K562 (cell line): Measurements from ENCODE around the gene SPINT1. TPM values are rescaled to one million over a fixed set of nuclear protein-coding genes. Genes with fewer than 3 reads are reported as not detected.

ENCODE experiments used
- ATAC-seq: fragments of 200-7000 bp; cut with Tn5 transposase; 3 replicates; pipeline ENCODE4 v1.9.1; 2020; ENCODE audit warnings: moderate library complexity
- BruUV-seq: library from RNA; stranded (reverse); fragments of 400-500 nt; replicated peaks from 2 replicates; lab custom pipeline; 2021; lab: Mats Ljungman, UMichigan
- CTCF ChIA-PET: fragments of 300-600 bp; formaldehyde crosslinking; extraction: SDS; loops from one replicate; lab custom pipeline; 2021; ENCODE audit warnings: low intra/inter-chr PET ratio; lab: Yijun Ruan, JAX
- POLR2A ChIA-PET: fragments of 300-600, 350-650 bp; sonication (Branson Sonifier 250); formaldehyde crosslinking; extraction: SDS; loops from one replicate; lab custom pipeline; 2021; ENCODE audit warnings: antibody characterized with exemption, inconsistent platforms; lab: Yijun Ruan, JAX
- DNase-seq, 4 experiments: peaks; one replicate each; pipeline versions ENCODE4 v3.0.0 to v3.0.0-alpha.2; 2011 to 2018; ENCODE audit warnings: low spot score in 3 of 4, mixed read lengths in 3 of 4; ENCODE audit errors: extremely low read depth in 1 of 4
- FAIRE-seq: peaks from 2 replicates; lab custom pipeline; 2011; peaks lifted over from hg19 to GRCh38; lab: Jason Lieb, UNC
- H2AFZ ChIP-seq: 2 replicates; pipeline ENCODE4 v1.6.0; 2011; ENCODE audit warnings: low read depth, low read length, control low read depth, inconsistent platforms
- H3K27ac ChIP-seq: fragments of 200-600 bp; 3 replicates; pipeline ENCODE4 v1.8.0; 2011; ENCODE audit warnings: low read depth, mild to moderate bottlenecking, control low read depth, inconsistent platforms, low read length, moderate library complexity, mixed read lengths; ENCODE audit errors: extremely low read depth
- H3K27me3 ChIP-seq, 2 experiments: fragments of 300-600 bp in 1 of 2; 2 replicates in 1 of 2; 3 replicates in 1 of 2; pipeline versions ENCODE4 v1.6.0 to v1.8.0; 2011; ENCODE audit warnings: inconsistent platforms in 2 of 2, low read length in 2 of 2, mild to moderate bottlenecking in 1 of 2, mixed read lengths in 1 of 2, moderate library complexity in 1 of 2; ENCODE audit not compliant: control insufficient read depth in 2 of 2, insufficient read depth in 2 of 2
- H3K36me3 ChIP-seq: fragments of 300-600 bp; 3 replicates; pipeline ENCODE4 v1.8.0; 2011; ENCODE audit warnings: mild to moderate bottlenecking, low read length, inconsistent platforms; ENCODE audit not compliant: control insufficient read depth, insufficient read depth
- H3K4me1 ChIP-seq, 2 experiments: fragments of 200-600 bp in 1 of 2; replicated peaks in 1 of 2; 2 replicates in 1 of 2; 3 replicates in 1 of 2; pipeline versions ENCODE4 v1.5.1 to v1.8.0; 2011; ENCODE audit warnings: inconsistent platforms in 2 of 2, low read length in 2 of 2, mild to moderate bottlenecking in 1 of 2, mixed read lengths in 1 of 2, moderate library complexity in 1 of 2; ENCODE audit not compliant: control insufficient read depth in 2 of 2, insufficient read depth in 2 of 2
- H3K4me2 ChIP-seq: 2 replicates; pipeline ENCODE4 v1.6.1; 2011; ENCODE audit warnings: low read length, control low read depth, inconsistent platforms, mixed read lengths; ENCODE audit not compliant: insufficient read depth
- H3K4me3 ChIP-seq: fragments of 200-600 bp; sonication (generic), shearing (Covaris generic); 2 replicates; pipeline ENCODE4 v1.5.1; 2016; ENCODE audit warnings: control low read depth, inconsistent platforms
- H3K79me2 ChIP-seq: fragments of 200-600 bp; 3 replicates; pipeline ENCODE4 v1.8.0; 2011; ENCODE audit warnings: low read length, inconsistent platforms; ENCODE audit not compliant: control insufficient read depth, insufficient read depth
- H3K9ac ChIP-seq, 2 experiments: 2 replicates each; pipeline versions ENCODE4 v1.6.0 to v1.6.1; 2011; ENCODE audit warnings: low read depth in 2 of 2, low read length in 2 of 2, control low read depth in 1 of 2, inconsistent platforms in 1 of 2, mild to moderate bottlenecking in 1 of 2, mixed read lengths in 1 of 2; ENCODE audit not compliant: insufficient read depth in 1 of 2
- H3K9me1 ChIP-seq: one replicate; pipeline ENCODE4 v1.6.0; 2011; ENCODE audit warnings: inconsistent platforms, mild to moderate bottlenecking, low read length, moderate library complexity; ENCODE audit not compliant: control insufficient read depth, insufficient read depth
- H3K9me3 ChIP-seq: replicated peaks from 2 replicates; pipeline ENCODE4 v1.5.1; 2011; ENCODE audit warnings: low read depth, low read length, inconsistent platforms; ENCODE audit not compliant: control insufficient read depth, insufficient read depth
- H4K20me1 ChIP-seq: replicated peaks from 2 replicates; pipeline ENCODE4 v1.6.1; 2011; ENCODE audit warnings: low read length, inconsistent platforms, mixed read lengths; ENCODE audit not compliant: control insufficient read depth, insufficient read depth
- ESRRA ChIP-seq: fragments of 450-650 bp; IDR thresholded peaks from 2 replicates; pipeline ENCODE4 v1.6.1; 2014; ENCODE audit warnings: low read depth, mild to moderate bottlenecking, moderate library complexity, borderline replicate concordance
- ZFP1 ChIP-seq: fragments of 450-650 bp; formaldehyde crosslinking; IDR thresholded peaks from 2 replicates; pipeline ENCODE4 v1.4.0; 2020; ENCODE audit warnings: mild to moderate bottlenecking, mixed read lengths
- ZNF263 ChIP-seq: sonication (generic); formaldehyde crosslinking; IDR thresholded peaks from 2 replicates; pipeline ENCODE4 v1.8.0; 2022; ENCODE audit warnings: mild to moderate bottlenecking, missing genetic modification reagents, borderline replicate concordance
- WGBS: fragments of 100-300 bp; shearing (Covaris generic); methylation state at CpG from one replicate; pipeline ENCODE4 v1.1.6; 2016; ENCODE audit warnings: low coverage, mixed read lengths; ENCODE audit not compliant: insufficient coverage; ENCODE audit errors: missing lambda C conversion rate; 5-methylcytosine and 5-hydroxymethylcytosine counted together
- in situ Hi-C: fragments of 300-500 bp; cut with MboI; formaldehyde crosslinking; loops from 4 replicates; pipeline ENCODE4 v1.15.0; 2018; ENCODE audit warnings: inconsistent platforms, mixed read lengths
- intact Hi-C: fragments of 100-400 bp; cut with micrococcal nuclease; formaldehyde crosslinking; loops from 2 replicates; pipeline ENCODE4 v1.14.2; 2022
- polyA plus RNA-seq, 8 experiments: library from polyadenylated mRNA; depleted of rRNA in 4 of 8; stranded (reverse) in 5 of 8; unstranded in 3 of 8; fragments of >200 nt; fragmentation: Nextera tagmentation in 2 of 8; fragmentation: Illumina TruSeq in 1 of 8; extraction: Ambion mirVana in 2 of 8; extraction: Trizol in 1 of 8; gene quantifications; 2 replicates each; pipeline versions ENCODE4 v1.2.1 to v1.2.3, GENCODE V29; 2011 to 2014; ENCODE audit warnings: inconsistent platforms in 1 of 8, missing spikeins in 1 of 8
- total RNA-seq, 7 experiments: library from RNA; depleted of rRNA in 6 of 7; stranded (reverse); fragments of >200 nt in 6 of 7; fragmentation: Illumina TruSeq in 2 of 7; extraction: Trizol in 2 of 7; gene quantifications; 2 replicates each; pipeline versions ENCODE4 v1.2.1 to v1.2.3, GENCODE V29; 2011 to 2021; ENCODE audit warnings: low replicate concordance in 1 of 7

The SPINT1 gene
- total and polyA plus RNA-seq, 9 of the 15 experiments (the other 6 are each of a cell fraction or from before 2014, with no cell fraction given) = 0.78 to 4.5 (median 1.5) TPM

- no peak overlapping the region for H3K4me3 ChIP-seq
- ATAC-seq = no peak
- H3K9ac ChIP-seq = peak overlapping the region in 1 of 2 experiments; percentile 48; a peak in 1 of 4 replicates
- TF ChIP-seq ZFP1 (CRISPR knock-in tag) (no peak), ZNF263 (CRISPR knock-in tag) (peak; percentile 50; the same call in 1 of the 2 replicates), ESRRA (peak; percentile 56; the same call in 1 of the 2 replicates)
- no peaks in the 10 kb centered on the region for H3K36me3 ChIP-seq
- H4K20me1 ChIP-seq = no peaks in the 10 kb centered on the region
- no peaks in the 10 kb centered on the region for H3K79me2 ChIP-seq
- peaks cover 9 to 24% of the 10 kb centered on the region in 2 experiments; a peak in 4 of 5 replicates for H3K4me1 ChIP-seq
- no peaks in the 10 kb centered on the region for H3K9me1 ChIP-seq
- DNase-seq = peak in 1 of 4 experiments; percentile 11
- FAIRE-seq = no peak
- 63% methylated on average over 13 of the region's 13 CpGs for WGBS
- H3K4me2 ChIP-seq = no peak overlapping the region
- no peak overlapping the region for H2AFZ ChIP-seq
- ChIA-PET POLR2A (interaction anchor here (0.6 to 6.8 kb wide), 9 partner anchors 10 to 1602 kb away, joined by 3 to 72 read pairs (median 3); partner anchors contain the start of gene RAD51), CTCF (no interaction called here)
- H3K27me3 ChIP-seq = no peaks in the 10 kb centered on the region
- H3K27ac ChIP-seq = no peak overlapping the region
- intact Hi-C loops (no loop called here), in situ Hi-C loops (no loop called here)
- no peaks in the 10 kb centered on the region for H3K9me3 ChIP-seq
- TSS peak; percentile 76 for BruUV-seq
Observed at GRCh38 chr15:40871749-40872617, 28.1 kb downstream of the SPINT1 start.
